Lung (tissue), 12 donors: ENCODE measurements around the gene ACOX1. TPM values are rescaled to one million over a fixed set of nuclear protein-coding genes. Genes with fewer than 3 reads are reported as not detected.

Source experiments
- ATAC-seq: fragments of 200-7000 bp; cut with Tn5 transposase; one replicate; pipeline ENCODE4 v1.9.1; 2020; ENCODE audit warnings: moderate number of reproducible peaks; ENCODE audit not compliant: insufficient read depth, low FRiP score
- DNase-seq, 3 donors: peaks; one replicate each; pipeline ENCODE4 v3.0.0-alpha.2; 2013 to 2017
- H3K27ac ChIP-seq, 2 donors: one replicate each; pipeline ENCODE4 v1.5.1; 2013; ENCODE audit warnings: mild to moderate bottlenecking in 2 of 2, moderate library complexity in 2 of 2, control low read depth in 1 of 2, inconsistent platforms in 1 of 2, low read depth in 1 of 2, low read length in 1 of 2
- H3K27me3 ChIP-seq, 3 donors: one replicate each; pipeline ENCODE4 v1.5.1; 2013; ENCODE audit warnings: low read length in 2 of 3; ENCODE audit not compliant: control insufficient read depth in 3 of 3, insufficient read depth in 3 of 3
- H3K36me3 ChIP-seq, 4 donors: one replicate each; pipeline ENCODE4 v1.5.1; 2013; ENCODE audit warnings: low read length in 4 of 4, mild to moderate bottlenecking in 1 of 4, moderate library complexity in 1 of 4; ENCODE audit not compliant: control insufficient read depth in 4 of 4, insufficient read depth in 4 of 4
- H3K4me1 ChIP-seq, 5 donors: one replicate each; pipeline ENCODE4 v1.5.1; 2013; ENCODE audit warnings: low read length in 5 of 5, mild to moderate bottlenecking in 2 of 5, moderate library complexity in 1 of 5; ENCODE audit not compliant: control insufficient read depth in 5 of 5, insufficient read depth in 5 of 5
- H3K4me3 ChIP-seq: one replicate; pipeline ENCODE4 v1.5.1; 2013; ENCODE audit warnings: mild to moderate bottlenecking, control low read depth, moderate library complexity
- H3K9ac ChIP-seq, 2 donors: one replicate each; pipeline ENCODE4 v1.5.1; 2013; ENCODE audit warnings: low read length in 2 of 2, control low read depth in 1 of 2; ENCODE audit not compliant: insufficient read depth in 1 of 2
- H3K9me3 ChIP-seq, 4 donors: one replicate each; pipeline ENCODE4 v1.5.1; 2013; ENCODE audit warnings: low read length in 3 of 4, mild to moderate bottlenecking in 1 of 4, moderate library complexity in 1 of 4; ENCODE audit not compliant: control insufficient read depth in 4 of 4, insufficient read depth in 3 of 4
- WGBS, 2 donors: extraction: QIAGEN DNeasy Blood & Tissue Kit; methylation state at CpG; one replicate each; pipeline ENCODE4 v1.1.7; 2013; 5-methylcytosine and 5-hydroxymethylcytosine counted together
- polyA plus RNA-seq, 2 donors: library from polyadenylated mRNA; stranded (reverse); fragments of 200-250 nt; gene quantifications; one replicate each; pipeline ENCODE4 v1.2.1, GENCODE V29; 2013
- total RNA-seq, 2 donors: library from RNA; depleted of rRNA in 1 of 2; stranded (reverse); fragments of >200 nt in 1 of 2; gene quantifications; one replicate each; pipeline ENCODE4 v1.2.1, GENCODE V29; 2014 to 2021
- TF ChIP-seq, protein P1 (sequence below): IDR thresholded peaks from 2 replicates; pipeline ENCODE4 v1.5.1; 2012; ENCODE audit warnings: mild to moderate bottlenecking; ENCODE audit errors: control extremely low read depth, extremely low read depth
- donor health status: control.
- donor health status: control.
- donor health status: Bipolar disorder and iron deficiency.
- donor health status: healthy.
- donor health status: DM: yes; HTN: yes; CAD: no.

Gene ACOX1
- total and polyA plus RNA-seq, 4 donors = 19.9 to 80.1 (median 45.9) TPM

- no peak overlapping the region for H3K4me3 ChIP-seq
- H3K27ac ChIP-seq = no peak overlapping the region
- no peaks in the 10 kb centered on the region for H3K9me3 ChIP-seq
- DNase-seq = no peak
- H3K9ac ChIP-seq = no peak overlapping the region
- ATAC-seq = no peak
- H3K27me3 ChIP-seq = no peaks in the 10 kb centered on the region
- H3K36me3 ChIP-seq = peaks cover 0 to 10% (median 0%) of the 10 kb centered on the region in 4 donors
- TF ChIP-seq, protein P1, sequence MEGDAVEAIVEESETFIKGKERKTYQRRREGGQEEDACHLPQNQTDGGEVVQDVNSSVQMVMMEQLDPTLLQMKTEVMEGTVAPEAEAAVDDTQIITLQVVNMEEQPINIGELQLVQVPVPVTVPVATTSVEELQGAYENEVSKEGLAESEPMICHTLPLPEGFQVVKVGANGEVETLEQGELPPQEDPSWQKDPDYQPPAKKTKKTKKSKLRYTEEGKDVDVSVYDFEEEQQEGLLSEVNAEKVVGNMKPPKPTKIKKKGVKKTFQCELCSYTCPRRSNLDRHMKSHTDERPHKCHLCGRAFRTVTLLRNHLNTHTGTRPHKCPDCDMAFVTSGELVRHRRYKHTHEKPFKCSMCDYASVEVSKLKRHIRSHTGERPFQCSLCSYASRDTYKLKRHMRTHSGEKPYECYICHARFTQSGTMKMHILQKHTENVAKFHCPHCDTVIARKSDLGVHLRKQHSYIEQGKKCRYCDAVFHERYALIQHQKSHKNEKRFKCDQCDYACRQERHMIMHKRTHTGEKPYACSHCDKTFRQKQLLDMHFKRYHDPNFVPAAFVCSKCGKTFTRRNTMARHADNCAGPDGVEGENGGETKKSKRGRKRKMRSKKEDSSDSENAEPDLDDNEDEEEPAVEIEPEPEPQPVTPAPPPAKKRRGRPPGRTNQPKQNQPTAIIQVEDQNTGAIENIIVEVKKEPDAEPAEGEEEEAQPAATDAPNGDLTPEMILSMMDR = no peak
- 90 to 93% methylated on average over 5 of the region's 5 CpGs for WGBS, 2 donors
- H3K4me1 ChIP-seq = peaks cover 0 to 3% (median 0%) of the 10 kb centered on the region in 5 donors
These were observed 33.0 kb upstream of the ACOX1 start for GRCh38 chr17:76011951-76012350.

GRCh38 chr17:76009969-76010661, 31.1 kb upstream of the ACOX1 start:
- no peaks in the 10 kb centered on the region for H3K9me3 ChIP-seq
- no peak overlapping the region for H3K9ac ChIP-seq
- peaks cover 0 to 7% (median 0%) of the 10 kb centered on the region in 4 donors for H3K36me3 ChIP-seq
- 75 to 87% methylated on average over 21 of the region's 21 CpGs for WGBS, 2 donors
- no peak overlapping the region for H3K4me3 ChIP-seq
- H3K27me3 ChIP-seq = no peaks in the 10 kb centered on the region
- ATAC-seq (no peak), DNase-seq (no peak)
- H3K4me1 ChIP-seq = peaks cover 0 to 3% (median 0%) of the 10 kb centered on the region in 5 donors
- H3K27ac ChIP-seq = no peak overlapping the region
- TF ChIP-seq, protein P1 = no peak

DNA sequence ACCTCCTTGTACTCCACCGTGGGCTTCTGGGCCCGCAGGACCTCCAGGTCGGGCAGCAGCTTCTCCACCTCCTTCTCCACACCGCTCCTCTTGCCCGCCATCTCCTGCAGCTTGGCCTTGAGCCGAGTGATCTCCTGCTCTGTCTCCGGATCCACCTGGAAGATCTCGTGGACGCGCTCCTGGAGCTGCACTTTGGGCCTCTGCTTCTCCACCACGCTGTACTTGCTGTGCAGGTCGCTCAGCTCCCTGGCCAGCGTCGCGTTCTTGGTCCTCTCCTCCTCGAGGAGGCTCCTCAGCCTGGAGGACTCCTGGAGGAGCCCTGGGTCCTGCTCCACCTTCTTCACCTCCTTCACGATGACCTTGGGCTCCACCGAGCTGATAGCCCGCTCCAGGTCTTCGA, 30.5 kb upstream of the ACOX1 start:
- DNase-seq (no peak), ATAC-seq (no peak)
- Histone ChIP-seq H3K36me3 (peaks cover 0 to 9% (median 0%) of the 10 kb centered on the region in 4 donors), H3K9me3 (no peaks in the 10 kb centered on the region), H3K9ac (no peak overlapping the region), H3K4me1 (peaks cover 0 to 2% (median 0%) of the 10 kb centered on the region in 5 donors), H3K27me3 (no peaks in the 10 kb centered on the region), H3K4me3 (no peak overlapping the region), H3K27ac (no peak overlapping the region)
- TF ChIP-seq, protein P1 = no peak
- 96 to 97% methylated on average over 20 of the region's 20 CpGs for WGBS, 2 donors
